ENCODE results near the gene COX6A2. TPM values are rescaled to one million over a fixed set of nuclear protein-coding genes. Genes with fewer than 3 reads are reported as not detected.
"Not testable (repeated sequence)": the region's sequence is repeated elsewhere in the genome, so short reads cannot be mapped to it uniquely, and the experiment has no call there.

COX6A2 gene
- polyA plus RNA-seq, 4 donors, result 0.60 to 24.3 (median 13.0) TPM

GRCh38 chr16:31452631-31453106 is 24.5 kb upstream of the COX6A2 start:
- no peak for FAIRE-seq

DNA sequence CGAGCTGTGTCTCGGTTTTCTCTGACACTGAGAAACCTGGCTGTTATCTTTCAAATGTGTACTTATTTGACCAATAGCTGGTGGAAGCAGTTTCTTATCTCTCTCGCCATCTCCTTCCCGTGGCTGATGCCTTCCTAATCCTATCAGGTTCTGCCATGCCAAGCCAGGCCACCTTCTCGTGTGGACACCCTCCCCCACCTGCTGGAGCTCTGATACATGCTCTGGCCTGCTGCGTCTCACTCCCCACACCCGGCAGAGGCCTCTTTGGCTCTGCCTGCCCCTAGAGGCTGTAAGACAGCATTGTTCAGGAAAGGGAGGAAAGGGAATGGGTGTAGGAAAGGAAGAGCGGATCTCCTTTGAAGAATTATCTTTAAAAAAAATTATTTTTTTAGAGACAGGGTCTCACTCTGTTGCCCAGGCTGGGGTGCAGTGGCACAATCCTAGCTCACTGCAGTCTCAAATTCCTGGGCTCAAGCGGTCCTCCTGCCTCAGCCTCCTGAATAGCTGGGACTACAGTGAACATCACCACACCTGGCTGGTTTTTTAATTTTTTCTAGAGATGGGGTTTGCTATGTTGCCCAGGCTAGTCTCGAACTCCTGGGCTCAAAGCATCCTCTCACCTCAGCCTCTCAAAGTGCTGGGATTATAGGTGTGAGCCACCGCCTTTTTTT is 23.7 kb upstream of the COX6A2 start:
- H3K4me1 ChIP-seq (ENCODE audit: control insufficient read depth in 3 of 3, insufficient read depth in 2 of 3, low read depth in 1 of 3, low read length in 2 of 3), result peaks cover 2 to 19% (median 4%) of the 10 kb centered on the region in 3 donors
- peak; percentile 65 to 70 for DNase-seq
- H3K27me3 ChIP-seq (ENCODE audit: control insufficient read depth in 3 of 3, insufficient read depth in 3 of 3, low read length in 3 of 3), result no peaks in the 10 kb centered on the region
- no peak overlapping the region for H3K27ac ChIP-seq (ENCODE audit: low read depth in 1 of 3, low read length in 2 of 3)
- no peak for FAIRE-seq
- H3K36me3 ChIP-seq (ENCODE audit: control insufficient read depth in 3 of 3, insufficient read depth in 2 of 3, low read depth in 1 of 3, low read length in 3 of 3), result peaks cover 0 to 13% (median 0%) of the 10 kb centered on the region in 3 donors
- no peak overlapping the region for H3K4me3 ChIP-seq (ENCODE audit: low read depth in 1 of 3, low read length in 3 of 3)
- no peaks in the 10 kb centered on the region for H3K9me3 ChIP-seq (ENCODE audit: control insufficient read depth in 2 of 2, insufficient read depth in 1 of 2, low read depth in 1 of 2, low read length in 1 of 2)
- 42 to 43% (median 43%) methylated on average over 11 of the region's 11 CpGs for WGBS, 3 donors

More at GRCh38 chr16:31452631-31453106, 24.5 kb upstream of the COX6A2 start:
- Histone ChIP-seq H3K27me3 (ENCODE audit: control insufficient read depth in 3 of 3, insufficient read depth in 3 of 3, low read length in 3 of 3) (no peaks in the 10 kb centered on the region), H3K9me3 (ENCODE audit: control insufficient read depth in 2 of 2, insufficient read depth in 1 of 2, low read depth in 1 of 2, low read length in 1 of 2) (no peaks in the 10 kb centered on the region), H3K4me1 (ENCODE audit: control insufficient read depth in 3 of 3, insufficient read depth in 2 of 3, low read depth in 1 of 3, low read length in 2 of 3) (peaks cover 6 to 27% (median 6%) of the 10 kb centered on the region in 3 donors), H3K36me3 (ENCODE audit: control insufficient read depth in 3 of 3, insufficient read depth in 2 of 3, low read depth in 1 of 3, low read length in 3 of 3) (peaks cover 0 to 20% (median 0%) of the 10 kb centered on the region in 3 donors), H3K4me3 (ENCODE audit: low read depth in 1 of 3, low read length in 3 of 3) (no peak overlapping the region), H3K27ac (ENCODE audit: low read depth in 1 of 3, low read length in 2 of 3) (peak overlapping the region in 1 of 3 donors; percentile 77)
- DNase-seq, result no peak
- WGBS, 3 donors, result 72 to 84% (median 79%) methylated on average over 3 of the region's 3 CpGs

GRCh38 chr16:31451201-31451600 is 23.0 kb upstream of the COX6A2 start:
- Histone ChIP-seq H3K27me3 (ENCODE audit: control insufficient read depth in 3 of 3, insufficient read depth in 3 of 3, low read length in 3 of 3) (no peaks in the 10 kb centered on the region), H3K4me3 (ENCODE audit: low read depth in 1 of 3, low read length in 3 of 3) (no peak overlapping the region), H3K36me3 (ENCODE audit: control insufficient read depth in 3 of 3, insufficient read depth in 2 of 3, low read depth in 1 of 3, low read length in 3 of 3) (peaks cover 0 to 8% (median 0%) of the 10 kb centered on the region in 3 donors), H3K27ac (ENCODE audit: low read depth in 1 of 3, low read length in 2 of 3) (no peak overlapping the region), H3K9me3 (ENCODE audit: control insufficient read depth in 2 of 2, insufficient read depth in 1 of 2, low read depth in 1 of 2, low read length in 1 of 2) (no peaks in the 10 kb centered on the region), H3K4me1 (ENCODE audit: control insufficient read depth in 3 of 3, insufficient read depth in 2 of 3, low read depth in 1 of 3, low read length in 2 of 3) (peaks cover 2 to 15% (median 4%) of the 10 kb centered on the region in 3 donors)
- no peak for DNase-seq
- 70 to 86% (median 75%) methylated on average over 5 of the region's 5 CpGs for WGBS, 3 donors
- no peak for FAIRE-seq

- H3K4me1 ChIP-seq (ENCODE audit: control insufficient read depth in 3 of 3, insufficient read depth in 2 of 3, low read depth in 1 of 3, low read length in 2 of 3); H3K36me3 ChIP-seq (ENCODE audit: control insufficient read depth in 3 of 3, insufficient read depth in 2 of 3, low read depth in 1 of 3, low read length in 3 of 3); H3K9me3 ChIP-seq (ENCODE audit: control insufficient read depth in 2 of 2, insufficient read depth in 1 of 2, low read depth in 1 of 2, low read length in 1 of 2); H3K4me3 ChIP-seq (ENCODE audit: low read depth in 1 of 3, low read length in 3 of 3); FAIRE-seq; DNase-seq; H3K27me3 ChIP-seq (ENCODE audit: control insufficient read depth in 3 of 3, insufficient read depth in 3 of 3, low read length in 3 of 3); H3K27ac ChIP-seq (ENCODE audit: low read depth in 1 of 3, low read length in 2 of 3): not testable (repeated sequence)
- WGBS, 3 donors, result 77 to 96% (median 83%) methylated on average over 6 of the region's 6 CpGs
Observed at GRCh38 chr16:31445931-31446330, 17.8 kb upstream of the COX6A2 start.

GRCh38 chr16:31441956-31442355 is 13.8 kb upstream of the COX6A2 start:
- peak overlapping the region in 1 of 3 donors; percentile 83 for H3K4me3 ChIP-seq (ENCODE audit: low read depth in 1 of 3, low read length in 3 of 3)
- DNase-seq, result no peak
- FAIRE-seq, result no peak
- no peak overlapping the region for H3K27ac ChIP-seq (ENCODE audit: low read depth in 1 of 3, low read length in 2 of 3)
- H3K27me3 ChIP-seq (ENCODE audit: control insufficient read depth in 3 of 3, insufficient read depth in 3 of 3, low read length in 3 of 3), result no peaks in the 10 kb centered on the region
- 56 to 77% (median 63%) methylated on average over 24 to 34 of the region's 34 CpGs for WGBS, 3 donors
- H3K9me3 ChIP-seq (ENCODE audit: control insufficient read depth in 2 of 2, insufficient read depth in 1 of 2, low read depth in 1 of 2, low read length in 1 of 2), result no peaks in the 10 kb centered on the region
- H3K36me3 ChIP-seq (ENCODE audit: control insufficient read depth in 3 of 3, insufficient read depth in 2 of 3, low read depth in 1 of 3, low read length in 3 of 3), result no peaks in the 10 kb centered on the region
- no peaks in the 10 kb centered on the region for H3K4me1 ChIP-seq (ENCODE audit: control insufficient read depth in 3 of 3, insufficient read depth in 2 of 3, low read depth in 1 of 3, low read length in 2 of 3)

GRCh38 chr16:31440516-31441184 is 12.5 kb upstream of the COX6A2 start:
- no peak overlapping the region for H3K4me3 ChIP-seq (ENCODE audit: low read depth in 1 of 3, low read length in 3 of 3)
- peaks cover 0 to 6% (median 0%) of the 10 kb centered on the region in 3 donors for H3K36me3 ChIP-seq (ENCODE audit: control insufficient read depth in 3 of 3, insufficient read depth in 2 of 3, low read depth in 1 of 3, low read length in 3 of 3)
- H3K27ac ChIP-seq (ENCODE audit: low read depth in 1 of 3, low read length in 2 of 3), result no peak overlapping the region
- H3K9me3 ChIP-seq (ENCODE audit: control insufficient read depth in 2 of 2, insufficient read depth in 1 of 2, low read depth in 1 of 2, low read length in 1 of 2), result no peaks in the 10 kb centered on the region
- no peaks in the 10 kb centered on the region for H3K4me1 ChIP-seq (ENCODE audit: control insufficient read depth in 3 of 3, insufficient read depth in 2 of 3, low read depth in 1 of 3, low read length in 2 of 3)
- WGBS, 3 donors, result 69 to 84% (median 78%) methylated on average over 4 of the region's 4 CpGs
- no peak for FAIRE-seq
- H3K27me3 ChIP-seq (ENCODE audit: control insufficient read depth in 3 of 3, insufficient read depth in 3 of 3, low read length in 3 of 3), result no peaks in the 10 kb centered on the region
- no peak for DNase-seq

- no peaks in the 10 kb centered on the region for H3K4me1 ChIP-seq (ENCODE audit: control insufficient read depth in 3 of 3, insufficient read depth in 2 of 3, low read depth in 1 of 3, low read length in 2 of 3)
- no peaks in the 10 kb centered on the region for H3K9me3 ChIP-seq (ENCODE audit: control insufficient read depth in 2 of 2, insufficient read depth in 1 of 2, low read depth in 1 of 2, low read length in 1 of 2)
- FAIRE-seq (no peak), DNase-seq (no peak)
- no peak overlapping the region for H3K4me3 ChIP-seq (ENCODE audit: low read depth in 1 of 3, low read length in 3 of 3)
- peaks cover 0 to 9% (median 0%) of the 10 kb centered on the region in 3 donors for H3K36me3 ChIP-seq (ENCODE audit: control insufficient read depth in 3 of 3, insufficient read depth in 2 of 3, low read depth in 1 of 3, low read length in 3 of 3)
- WGBS, 3 donors, result 86 to 95% (median 86%) methylated on average over 3 of the region's 3 CpGs
- no peak overlapping the region for H3K27ac ChIP-seq (ENCODE audit: low read depth in 1 of 3, low read length in 2 of 3)
- no peaks in the 10 kb centered on the region for H3K27me3 ChIP-seq (ENCODE audit: control insufficient read depth in 3 of 3, insufficient read depth in 3 of 3, low read length in 3 of 3)
Observed at GRCh38 chr16:31439519-31439918, 11.4 kb upstream of the COX6A2 start.

- H3K27me3 ChIP-seq (ENCODE audit: control insufficient read depth in 3 of 3, insufficient read depth in 3 of 3, low read length in 3 of 3); FAIRE-seq; H3K27ac ChIP-seq (ENCODE audit: low read depth in 1 of 3, low read length in 2 of 3); H3K4me3 ChIP-seq (ENCODE audit: low read depth in 1 of 3, low read length in 3 of 3); H3K9me3 ChIP-seq (ENCODE audit: control insufficient read depth in 2 of 2, insufficient read depth in 1 of 2, low read depth in 1 of 2, low read length in 1 of 2); H3K4me1 ChIP-seq (ENCODE audit: control insufficient read depth in 3 of 3, insufficient read depth in 2 of 3, low read depth in 1 of 3, low read length in 2 of 3); DNase-seq; H3K36me3 ChIP-seq (ENCODE audit: control insufficient read depth in 3 of 3, insufficient read depth in 2 of 3, low read depth in 1 of 3, low read length in 3 of 3): not testable (repeated sequence)
- WGBS, 3 donors, result 52 to 61% (median 60%) methylated on average over 3 to 4 of the region's 4 CpGs
Observed at GRCh38 chr16:31439023-31439422, 10.9 kb upstream of the COX6A2 start.

Measured in small intestine (tissue), 7 donors.